ENCODE measurements around the gene ADAR. TPM values are rescaled to one million over a fixed set of nuclear protein-coding genes. Genes with fewer than 3 reads are reported as not detected.

The ADAR gene
- total RNA-seq, 1 experiment from 2014 or later: 83.9 TPM

DNA sequence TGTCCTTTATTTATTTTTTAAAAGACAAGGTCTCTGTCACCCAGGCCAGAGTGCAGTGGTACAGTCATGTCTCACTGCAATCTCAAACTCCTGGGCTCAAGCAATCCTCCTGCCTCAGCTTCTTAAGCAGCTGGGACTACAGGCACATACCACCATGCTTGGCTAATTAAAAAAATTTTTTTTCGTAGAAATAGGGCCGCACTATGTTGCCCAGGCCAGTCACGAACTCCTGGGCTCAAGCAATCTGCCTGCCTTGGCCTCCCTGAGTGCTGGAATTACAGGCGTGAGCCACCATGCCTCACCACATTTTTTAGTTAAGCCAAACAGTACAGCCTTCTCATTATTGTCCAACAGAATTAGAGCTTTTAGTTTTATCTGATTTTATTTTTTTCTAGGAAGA, 7.4 kb upstream of the ADAR start:
- no peak for DNase-seq (ENCODE audit: low read depth)

DNA sequence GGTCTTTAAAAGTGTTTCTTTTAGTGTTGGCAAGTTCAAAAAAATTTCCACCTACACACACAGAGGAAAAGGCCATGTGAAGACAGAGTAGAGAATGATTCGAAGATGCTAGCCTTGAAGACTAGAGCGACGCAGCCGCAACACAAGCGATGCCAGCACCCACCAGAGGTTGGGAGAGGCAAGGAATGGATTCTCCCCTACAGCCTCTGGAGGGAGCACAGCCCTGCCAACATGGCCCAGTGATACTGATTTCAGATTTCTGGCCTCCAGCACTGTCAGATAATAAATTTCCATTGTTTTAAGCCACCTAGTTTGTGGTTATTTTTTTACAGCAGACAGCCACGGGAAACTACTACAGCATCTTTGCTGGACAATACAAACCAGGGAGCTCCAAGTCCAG, 6.9 kb upstream of the ADAR start:
- no peak for DNase-seq (ENCODE audit: low read depth)

DNA sequence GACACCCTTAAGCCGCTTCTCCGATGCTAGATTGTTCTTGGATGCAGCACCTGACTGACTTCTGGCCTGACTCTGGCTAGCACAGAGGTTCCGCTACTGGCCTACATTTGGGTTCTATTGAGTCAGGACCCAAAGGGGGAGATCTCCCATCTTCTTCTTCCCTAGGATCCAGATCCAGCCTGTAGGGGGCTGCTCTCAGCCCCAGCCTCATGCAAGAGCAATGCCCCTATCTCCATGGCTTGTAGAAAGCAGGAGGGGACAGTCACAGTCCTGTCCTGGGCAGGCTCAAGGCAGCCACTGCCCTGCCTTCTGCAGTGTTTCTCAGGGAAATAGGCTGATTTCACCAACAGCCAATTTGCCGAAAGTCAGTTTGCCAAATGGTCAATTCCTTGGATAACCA, 6.3 kb upstream of the ADAR start:
- no peak for DNase-seq (ENCODE audit: low read depth)

DNA sequence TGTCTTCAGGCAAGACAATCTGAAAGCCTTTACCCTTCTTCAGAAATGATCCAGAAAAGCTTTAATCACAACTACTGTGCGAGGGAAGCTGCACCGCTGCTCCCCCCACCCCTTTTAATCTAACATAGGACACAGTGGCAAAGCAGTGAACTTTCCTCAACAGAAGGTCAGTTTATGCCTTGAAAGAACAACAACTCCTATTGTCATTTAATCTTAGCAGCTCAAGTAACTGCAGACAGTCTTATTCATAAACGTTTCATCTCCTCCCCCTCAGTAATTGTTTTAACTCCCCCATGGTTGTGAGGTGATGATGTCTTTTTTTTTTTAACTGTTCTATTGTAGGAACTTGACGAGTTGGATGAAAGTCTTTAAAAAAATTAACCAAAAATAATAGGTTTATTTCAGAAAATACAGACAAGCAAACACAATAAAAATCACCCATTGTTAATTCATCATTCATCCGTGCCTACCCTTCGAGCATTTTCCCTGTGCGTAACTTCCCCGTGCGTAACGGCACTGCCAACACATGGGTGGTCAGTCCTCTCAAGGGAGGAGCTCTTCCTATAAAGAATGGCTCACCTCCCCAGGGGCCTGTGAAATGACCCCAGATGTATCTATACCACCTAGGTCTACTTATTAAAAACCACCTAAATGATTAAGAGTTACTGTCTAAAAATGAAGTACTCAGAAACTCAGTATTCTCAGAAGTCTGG, 3.3 kb upstream of the ADAR start:
- DNase-seq (ENCODE audit: low read depth): no peak

DNA sequence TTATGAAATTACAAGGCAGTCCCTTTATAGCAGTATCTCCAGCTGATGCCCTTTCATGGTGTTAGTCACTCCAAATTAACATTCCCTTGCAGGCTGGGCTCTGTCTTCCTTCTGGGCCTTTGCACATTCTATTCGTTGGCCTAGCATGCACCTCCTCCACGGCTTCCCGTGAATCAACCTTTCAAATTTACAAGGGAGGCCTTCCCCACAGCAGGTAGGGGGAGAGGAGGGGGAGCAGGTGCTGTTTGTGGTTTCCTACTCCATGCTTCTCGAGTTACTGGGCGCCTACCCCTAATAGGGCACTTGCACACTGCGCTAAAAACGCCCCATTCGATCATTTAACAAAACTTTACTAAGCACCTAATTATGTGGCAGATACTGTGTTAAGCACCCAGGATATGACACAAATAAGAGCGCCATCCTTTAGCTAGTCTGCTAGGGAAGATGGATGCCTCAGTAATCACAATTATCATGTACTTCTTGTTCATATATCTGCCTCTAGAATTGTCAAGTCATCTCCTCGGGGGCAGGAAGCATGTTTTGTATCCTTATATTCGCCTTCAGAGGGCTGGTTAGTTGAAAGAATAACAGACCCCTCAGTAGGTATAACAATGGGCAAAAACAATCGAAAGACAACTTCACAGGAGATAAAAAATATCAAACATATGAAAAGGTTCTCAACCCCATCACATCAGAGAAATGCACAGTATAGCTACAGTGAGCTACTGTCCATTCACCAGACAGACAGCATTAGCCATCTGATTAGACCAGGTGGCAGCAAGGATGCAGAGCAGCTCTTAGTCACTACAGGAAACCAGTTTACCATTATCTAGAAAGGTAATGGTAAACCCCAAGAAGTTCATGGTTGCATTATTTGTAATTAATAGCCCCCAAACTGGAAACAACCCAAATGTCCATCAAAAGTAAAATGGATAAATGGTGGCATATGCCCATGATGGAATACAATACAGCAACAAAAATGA, 1.7 kb upstream of the ADAR start:
- DNase-seq (ENCODE audit: low read depth): peak; percentile 50

DNA sequence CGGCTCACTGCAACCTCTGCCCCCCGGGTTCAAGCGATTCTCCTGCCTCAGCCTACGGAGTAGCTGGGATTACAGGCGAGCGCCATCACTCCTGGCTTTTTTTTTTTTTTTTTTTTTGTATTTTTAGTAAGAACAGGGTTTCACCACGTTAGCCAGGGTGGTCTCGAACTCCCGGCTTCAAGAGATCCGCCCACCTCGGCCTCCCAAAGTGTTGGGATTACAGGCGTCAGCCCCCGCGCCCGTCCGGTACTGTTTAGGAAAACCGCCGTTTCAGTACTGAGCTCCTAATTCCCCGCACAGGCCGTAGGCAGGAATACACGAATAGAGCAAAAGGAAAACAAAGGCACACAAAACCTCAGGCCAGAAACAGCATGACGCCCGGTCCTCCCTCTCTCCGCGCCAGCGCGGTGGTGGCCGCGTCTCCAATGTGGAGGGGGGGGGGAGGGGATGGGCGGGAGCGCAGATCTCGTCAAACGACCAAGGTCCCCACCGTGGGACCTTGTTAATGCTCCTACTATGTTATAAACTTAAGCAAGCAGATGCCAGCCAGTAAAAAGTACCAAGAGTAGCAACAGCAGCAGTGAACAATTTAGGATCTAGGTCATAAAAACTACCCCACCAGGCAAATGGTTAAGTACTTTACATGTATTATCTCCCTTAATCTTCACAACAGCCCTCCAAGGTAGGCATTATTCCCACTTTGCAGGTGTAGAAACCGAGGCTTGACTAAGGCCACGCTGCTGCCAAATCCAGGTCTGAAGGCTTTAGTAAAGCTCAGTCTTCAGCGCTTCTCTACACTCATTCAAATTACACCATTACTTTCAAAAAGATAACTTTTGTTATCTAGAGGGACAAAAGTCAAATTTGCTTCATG, 648 bp upstream of the ADAR start:
- peak; percentile 65 for DNase-seq (ENCODE audit: low read depth)

DNA sequence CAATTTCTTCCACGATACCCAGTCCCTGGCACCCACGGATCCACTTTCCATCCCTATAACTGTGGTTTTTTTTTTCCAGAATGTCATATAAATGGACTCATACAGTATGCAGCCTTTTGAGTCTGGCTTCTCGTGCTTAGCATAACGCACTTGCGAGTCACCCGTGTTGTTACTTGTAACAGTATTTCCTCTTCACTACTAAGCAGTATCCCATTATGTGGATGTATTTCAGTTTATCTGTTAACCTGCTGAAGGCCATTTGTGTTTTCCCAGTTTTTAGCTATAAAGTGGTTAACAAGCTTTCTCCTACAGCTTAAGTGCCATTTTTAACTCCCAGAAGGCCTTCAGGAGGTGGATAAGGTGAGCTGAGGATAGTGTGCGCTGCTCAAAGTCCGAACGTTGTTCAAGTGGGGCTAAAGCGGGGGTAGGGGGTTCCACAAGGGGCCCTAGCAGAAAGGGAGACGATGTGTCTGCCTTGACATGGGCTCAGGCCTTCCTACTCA, 829 bp downstream of the ADAR start:
- peak; percentile 24 for DNase-seq (ENCODE audit: low read depth)

DNA sequence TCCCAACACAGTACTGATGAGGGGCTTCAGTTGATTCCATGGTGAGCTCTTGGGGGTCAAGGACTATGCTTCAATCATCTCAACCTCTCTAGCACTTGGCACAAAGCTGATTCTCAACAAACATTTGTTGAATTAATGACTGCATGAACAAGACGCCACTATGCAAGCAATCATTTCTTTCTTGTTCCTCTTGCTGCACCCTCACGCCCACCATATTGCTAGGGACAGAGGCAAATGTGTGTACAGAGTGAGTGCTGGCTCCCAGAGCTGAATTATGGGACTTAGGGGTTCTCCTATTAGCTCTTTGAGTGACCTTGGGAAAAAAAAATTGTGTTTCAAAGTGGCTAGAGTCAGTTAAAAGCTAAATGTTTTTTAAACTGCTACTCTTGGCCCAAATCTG, 2.5 kb downstream of the ADAR start:
- no peak for DNase-seq (ENCODE audit: low read depth)

DNA sequence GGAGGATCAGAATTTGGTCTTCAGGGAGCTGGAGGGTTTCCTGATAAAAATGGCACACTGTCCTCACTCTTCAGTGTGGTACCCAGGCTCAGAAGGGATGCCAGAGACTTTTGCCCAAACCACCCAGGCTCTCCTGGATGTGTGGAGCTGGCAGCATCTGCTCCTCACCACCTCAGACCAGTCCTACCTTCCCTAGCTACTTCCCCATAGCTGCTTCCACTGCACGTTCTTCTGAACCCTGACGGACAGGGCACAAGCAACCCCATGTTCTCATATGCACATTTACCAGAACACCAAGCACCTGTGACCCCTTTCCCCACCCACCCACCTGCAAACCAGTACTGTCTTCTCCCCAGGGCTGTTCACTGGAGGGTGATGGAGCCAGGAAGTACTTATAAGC, 4.7 kb downstream of the ADAR start:
- DNase-seq (ENCODE audit: low read depth): no peak

DNA sequence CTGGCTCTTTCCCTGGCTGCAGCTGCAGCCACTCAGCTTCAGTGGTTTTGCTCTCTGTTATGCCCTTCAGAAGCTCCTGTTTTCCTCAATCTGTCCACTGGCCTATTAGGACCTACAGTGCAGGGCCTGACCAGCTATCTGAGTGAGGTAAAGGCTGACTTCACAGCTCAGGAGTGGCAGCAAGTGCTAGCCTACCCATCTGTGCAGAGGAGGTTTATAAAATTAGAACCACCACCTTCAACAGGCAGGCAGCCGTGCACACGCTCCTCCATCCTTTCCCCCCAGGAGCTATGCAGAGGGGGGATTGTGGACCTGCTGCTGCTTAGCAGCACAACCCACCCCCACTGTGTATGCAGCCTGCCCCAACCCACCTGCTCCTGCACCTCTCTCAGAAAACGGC, 8.3 kb downstream of the ADAR start:
- no peak for DNase-seq (ENCODE audit: low read depth)

DNA sequence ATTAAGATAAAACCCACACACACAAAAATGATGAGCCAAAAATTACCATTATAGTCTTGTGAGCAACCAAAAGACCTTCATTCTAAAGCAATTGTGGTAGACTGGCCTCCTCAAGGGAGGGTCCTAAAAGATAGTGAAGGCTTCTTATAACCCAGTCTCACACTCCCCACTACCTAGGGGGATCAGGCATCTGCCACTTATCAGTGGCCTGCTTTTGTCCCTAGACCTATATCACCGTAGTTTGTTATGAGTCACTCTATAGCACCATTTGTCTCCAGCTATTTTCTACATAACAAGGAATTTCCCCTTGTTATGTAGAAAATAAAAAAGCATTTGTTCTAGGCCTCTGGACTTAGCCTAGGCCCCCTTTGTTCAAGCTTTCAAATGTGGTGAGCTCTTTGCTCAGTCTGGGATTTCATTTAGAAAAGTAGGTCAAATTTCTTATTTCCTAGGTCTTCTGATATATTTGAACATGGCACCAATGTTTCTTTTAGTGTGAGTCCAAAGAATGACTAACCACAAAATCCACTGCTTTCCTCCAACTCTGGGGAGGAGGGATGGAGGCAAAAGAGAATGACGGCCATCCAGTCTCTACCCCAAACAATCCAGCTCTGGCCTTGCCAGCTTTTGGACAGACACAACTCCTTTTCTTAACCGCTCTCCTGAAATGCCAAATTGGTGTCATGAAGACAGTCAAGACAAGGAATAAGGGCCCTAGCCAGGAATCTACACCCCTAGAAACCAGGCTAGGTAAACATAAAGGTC, 8.9 kb downstream of the ADAR start:
- no peak for DNase-seq (ENCODE audit: low read depth)

DNA sequence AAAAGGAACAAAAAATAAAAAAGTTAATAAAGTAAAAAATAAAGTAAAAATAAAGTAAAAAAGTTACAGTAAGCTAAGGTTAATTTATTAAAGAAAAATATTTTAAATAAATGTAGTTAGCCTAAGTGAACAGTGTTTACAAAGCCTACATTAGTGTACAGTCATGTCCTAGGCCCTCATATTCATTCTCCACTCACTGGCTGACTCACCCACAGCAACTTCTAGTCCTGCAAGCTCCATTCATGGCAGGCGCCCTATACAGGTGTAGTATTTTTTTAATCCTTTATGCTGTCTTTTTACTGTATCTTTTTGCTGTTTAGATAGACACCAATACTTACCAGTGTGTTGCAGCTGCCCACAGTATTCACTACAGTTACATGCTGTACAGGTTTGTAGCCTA, 12.4 kb downstream of the ADAR start:
- DNase-seq (ENCODE audit: low read depth): no peak

DNA sequence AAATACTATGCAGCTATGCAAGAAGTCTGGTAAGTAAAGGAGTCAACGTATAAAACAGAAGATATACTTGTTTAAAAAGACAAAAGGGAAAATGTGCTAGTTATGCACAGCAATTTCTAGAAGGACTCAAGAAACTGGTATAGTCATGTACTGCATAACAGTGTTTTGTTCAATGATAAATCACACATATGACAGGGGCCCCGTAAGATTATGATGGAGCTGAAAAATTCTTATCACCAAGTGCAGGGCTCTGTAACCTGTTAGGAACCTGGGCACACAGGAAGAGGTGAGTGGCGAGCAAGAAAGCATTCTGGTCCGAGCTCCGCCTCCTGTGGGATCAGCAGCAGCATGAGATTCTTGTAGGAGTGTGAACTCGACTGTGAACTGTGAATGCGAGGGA, 13.2 kb downstream of the ADAR start:
- DNase-seq (ENCODE audit: low read depth): no peak

DNA sequence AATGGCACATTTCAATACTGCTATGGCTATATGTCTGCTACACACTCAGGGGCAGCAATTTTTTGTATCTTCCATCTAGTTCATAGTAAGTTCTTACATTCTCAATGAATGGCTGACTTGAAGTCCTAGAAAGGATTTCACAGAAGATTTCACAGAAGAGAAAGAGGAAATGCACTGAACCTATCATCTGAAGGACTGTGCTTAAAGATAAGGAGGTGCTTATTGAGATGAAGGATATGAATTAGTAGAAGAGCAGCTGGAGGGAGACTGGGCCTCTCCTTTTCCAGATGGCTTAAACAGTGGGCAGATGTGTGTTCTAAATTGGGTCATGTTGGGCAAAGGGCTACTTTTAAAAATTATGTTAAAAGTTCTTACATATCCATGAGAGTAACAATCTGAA, 14.6 kb downstream of the ADAR start:
- no peak for DNase-seq (ENCODE audit: low read depth)

DNA sequence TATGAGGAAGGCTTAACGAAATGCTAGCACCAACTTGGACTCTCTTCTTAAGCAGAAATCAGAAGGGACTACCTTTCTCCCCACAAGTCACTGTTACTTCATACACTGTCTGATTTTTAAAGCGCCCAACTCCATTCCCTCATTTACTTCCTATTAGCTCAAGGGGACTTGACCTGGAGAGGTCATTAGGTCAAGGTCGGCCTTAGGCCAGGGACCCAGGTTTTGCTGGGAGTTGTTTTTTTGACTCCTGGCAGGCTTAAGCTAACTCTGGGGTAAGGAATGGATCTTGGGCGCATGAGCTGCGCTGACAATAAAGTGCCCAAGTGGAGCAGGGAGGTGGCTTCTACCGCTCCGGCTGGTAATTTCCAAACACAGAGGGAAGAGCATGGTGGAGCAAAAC, 16.8 kb downstream of the ADAR start:
- no peak for DNase-seq (ENCODE audit: low read depth)

DNA sequence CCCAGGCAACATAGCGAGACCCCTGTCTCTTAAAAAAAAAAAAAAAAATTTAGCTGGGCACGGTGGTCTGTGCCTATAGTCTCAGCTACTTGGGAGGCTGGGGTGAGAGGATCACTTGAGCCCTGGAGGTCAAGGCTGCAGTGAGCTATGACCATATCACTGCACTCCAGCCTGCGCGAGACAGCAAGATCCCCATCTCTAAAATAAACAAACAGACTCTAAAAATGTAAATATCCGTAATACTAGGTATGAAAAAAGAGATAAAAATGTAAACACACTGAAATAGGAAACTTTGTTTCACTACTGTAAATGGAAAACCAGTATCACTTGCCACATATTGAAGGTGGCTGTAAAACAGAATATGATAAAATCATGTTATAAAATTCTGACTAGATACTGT, 17.2 kb downstream of the ADAR start:
- DNase-seq (ENCODE audit: low read depth): no peak

DNA sequence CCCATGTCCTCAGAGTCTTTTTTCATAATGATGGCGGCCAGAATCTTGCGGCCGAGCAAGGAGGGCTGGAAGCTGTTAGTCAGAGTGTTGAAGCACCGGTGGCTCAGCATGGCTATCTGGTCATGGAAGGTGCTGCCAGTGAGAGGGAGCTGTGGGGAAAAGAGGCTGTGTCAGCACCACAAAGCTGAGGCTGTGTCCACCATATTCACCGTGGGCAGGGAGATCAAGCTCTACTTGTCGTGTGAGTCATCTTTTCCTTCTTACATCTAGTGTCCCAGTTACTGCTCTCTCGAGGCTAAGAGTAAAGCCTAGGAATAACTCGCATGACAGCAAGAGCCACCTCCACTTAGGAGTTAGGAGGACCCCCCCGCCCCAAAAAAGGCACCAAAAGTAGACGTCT, 18.2 kb downstream of the ADAR start:
- no peak for DNase-seq (ENCODE audit: low read depth)

DNA sequence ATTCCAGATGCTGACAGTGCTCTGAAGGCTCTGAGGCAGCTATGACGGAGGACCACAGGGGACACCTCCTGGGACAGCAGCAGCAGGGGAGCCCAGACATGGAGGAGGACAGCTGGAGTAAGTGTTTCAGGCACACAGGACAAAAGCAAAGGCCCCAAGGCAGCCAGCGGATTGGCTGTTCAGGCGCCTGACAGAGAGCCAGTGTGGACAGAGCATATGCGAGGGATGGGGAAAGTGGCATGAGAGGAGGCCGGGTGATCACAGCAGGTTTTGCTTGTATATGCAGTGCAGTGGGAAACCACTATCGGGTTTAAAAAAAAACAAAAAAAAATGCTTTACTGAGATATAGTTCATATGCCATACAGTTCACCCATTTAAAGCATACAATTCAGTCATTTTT, 21.3 kb downstream of the ADAR start:
- no peak for DNase-seq (ENCODE audit: low read depth)

DNA sequence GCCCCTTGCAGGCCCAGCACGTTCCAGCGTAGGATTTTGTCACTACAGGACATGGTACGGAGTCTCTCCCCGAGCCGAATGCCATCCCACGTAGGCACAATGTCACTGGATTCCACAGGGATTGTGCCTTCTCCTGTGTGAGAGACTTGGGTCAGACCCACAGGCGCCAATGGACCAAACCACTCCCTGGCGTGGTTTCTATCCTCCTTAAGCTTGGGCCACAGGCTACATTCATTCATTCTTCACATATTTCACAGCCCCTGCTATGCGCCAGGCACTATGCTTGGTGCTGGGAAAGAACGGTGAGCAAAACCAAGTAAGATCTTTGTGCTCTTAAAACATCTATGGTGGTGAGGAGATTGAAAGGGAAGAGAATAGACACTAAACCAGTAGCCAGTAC, 21.8 kb downstream of the ADAR start:
- no peak for DNase-seq (ENCODE audit: low read depth)

DNA sequence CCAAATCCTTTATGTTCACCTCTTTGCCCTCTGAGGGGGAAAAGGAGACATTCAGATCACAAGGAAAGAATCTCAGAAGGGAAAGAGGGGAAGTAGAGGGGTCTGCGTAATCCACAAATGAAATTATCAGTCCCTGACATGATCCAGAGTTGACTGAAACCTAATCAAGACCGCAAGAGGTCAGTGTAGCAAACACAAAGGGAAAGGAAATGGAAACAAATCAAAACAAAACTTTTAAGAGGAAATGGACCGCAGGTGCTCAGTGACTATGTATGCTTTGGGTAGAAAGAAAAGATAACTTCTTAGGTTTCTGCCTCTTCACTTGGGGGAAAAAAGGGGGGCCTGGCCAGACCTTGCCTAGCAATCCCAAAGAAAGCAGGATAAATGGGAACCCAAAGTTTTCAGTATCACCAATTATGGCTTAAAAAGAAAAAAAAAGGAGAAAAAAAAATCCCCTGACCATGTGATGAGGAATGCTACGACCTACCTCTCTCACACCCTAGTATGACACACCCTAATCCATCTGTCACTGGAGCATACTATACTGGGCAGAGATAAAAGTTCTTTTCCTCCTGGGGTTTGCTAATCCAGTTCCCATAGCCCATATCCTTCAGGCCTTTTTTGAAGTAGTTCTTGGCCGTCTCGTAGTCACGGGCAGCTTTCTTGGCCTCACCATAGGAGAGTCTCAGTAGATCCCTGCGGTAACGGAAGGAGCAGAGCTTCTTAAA, 23.6 kb downstream of the ADAR start:
- no peak for DNase-seq (ENCODE audit: low read depth)

DNA sequence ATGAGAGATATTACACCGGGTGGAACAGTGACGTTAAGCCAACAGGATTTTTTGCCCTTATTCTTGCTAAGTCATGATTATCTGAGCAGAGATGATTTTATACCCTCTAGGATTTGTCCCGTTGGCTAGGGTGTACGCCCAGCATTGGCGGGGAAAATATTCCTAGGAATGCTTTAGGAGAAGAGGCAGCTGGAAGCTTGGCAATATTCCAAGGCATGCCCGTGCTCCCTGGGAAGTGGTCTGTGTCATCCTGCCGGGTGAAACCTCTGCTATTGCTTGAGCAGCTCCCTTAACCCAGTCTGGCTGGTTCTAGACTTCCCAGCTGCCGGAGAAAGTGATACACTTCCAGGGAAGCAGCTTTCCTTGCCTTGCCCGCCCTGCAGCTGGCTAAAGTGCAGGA, 24.2 kb downstream of the ADAR start:
- DNase-seq (ENCODE audit: low read depth): no peak

Data from Daoy (cell line).